GM10266 (cell line): ENCODE measurements around the gene TEX101.
"Not testable (repeated sequence)": the region's sequence is repeated elsewhere in the genome, so short reads cannot be mapped to it uniquely, and the experiment has no call there.

ENCODE experiments used
- DNase-seq: peaks from one replicate; pipeline ENCODE4 v3.0.0; 2012; ENCODE audit errors: extremely low spot score
- CTCF ChIP-seq: IDR thresholded peaks from 2 replicates; pipeline ENCODE4 v1.5.1; 2012; ENCODE audit warnings: mild to moderate bottlenecking, low read depth; ENCODE audit not compliant: control insufficient read depth, insufficient read depth; ENCODE audit errors: missing control alignments

Gene TEX101

GRCh38 chr19:43414554-43414953, at the start of gene TEX101:
TEX101 (plus strand) TSS chr19:43414890; CDS start chr19:43415920, 1,030 bp downstream.
- TF ChIP-seq CTCF: no peak
- no peak for DNase-seq

GRCh38 chr19:43365677-43366076, 49.0 kb upstream of the TEX101 start:
- not testable (repeated sequence) for DNase-seq

GRCh38 chr19:43367822-43368221, 46.9 kb upstream of the TEX101 start:
- no peak for TF ChIP-seq CTCF
- no peak for DNase-seq

GRCh38 chr19:43368897-43369296, 45.8 kb upstream of the TEX101 start:
- not testable (repeated sequence) for DNase-seq

- DNase-seq: no peak
- no peak for TF ChIP-seq CTCF
Observed at GRCh38 chr19:43371909-43372308, 42.8 kb upstream of the TEX101 start.

GRCh38 chr19:43372462-43372861, 42.2 kb upstream of the TEX101 start:
- TF ChIP-seq CTCF: no peak

GRCh38 chr19:43377624-43378023, 37.1 kb upstream of the TEX101 start:
- not testable (repeated sequence) for DNase-seq

More at GRCh38 chr19:43372462-43372861, 42.2 kb upstream of the TEX101 start:
- DNase-seq: no peak

GRCh38 chr19:43380008-43380407, 34.7 kb upstream of the TEX101 start:
- TF ChIP-seq CTCF: no peak
- DNase-seq: no peak

GRCh38 chr19:43380771-43381386, 33.8 kb upstream of the TEX101 start:
- peak; percentile 19 for DNase-seq
- no peak for TF ChIP-seq CTCF

GRCh38 chr19:43382586-43383216, 32.0 kb upstream of the TEX101 start:
- DNase-seq: not testable (repeated sequence)

GRCh38 chr19:43383254-43383653, 31.4 kb upstream of the TEX101 start:
- DNase-seq: not testable (repeated sequence)

GRCh38 chr19:43383759-43384158, 30.9 kb upstream of the TEX101 start:
- DNase-seq: not testable (repeated sequence)
